GM18511 (cell line): ENCODE measurements around the gene DEK.
"Not testable (repeated sequence)": the region's sequence is repeated elsewhere in the genome, so short reads cannot be mapped to it uniquely, and the experiment has no call there.

ENCODE experiments used
- ATAC-seq: cut with Tn5 transposase; IDR thresholded peaks from one replicate; pipeline ENCODE4 v1.9.1; 2021; ENCODE audit warnings: mild to moderate bottlenecking, moderate library complexity; ENCODE audit not compliant: unreplicated experiment

The DEK gene

GRCh38 chr6:18241208-18242038 is 22.9 kb downstream of the DEK start:
- no peak for ATAC-seq

DNA sequence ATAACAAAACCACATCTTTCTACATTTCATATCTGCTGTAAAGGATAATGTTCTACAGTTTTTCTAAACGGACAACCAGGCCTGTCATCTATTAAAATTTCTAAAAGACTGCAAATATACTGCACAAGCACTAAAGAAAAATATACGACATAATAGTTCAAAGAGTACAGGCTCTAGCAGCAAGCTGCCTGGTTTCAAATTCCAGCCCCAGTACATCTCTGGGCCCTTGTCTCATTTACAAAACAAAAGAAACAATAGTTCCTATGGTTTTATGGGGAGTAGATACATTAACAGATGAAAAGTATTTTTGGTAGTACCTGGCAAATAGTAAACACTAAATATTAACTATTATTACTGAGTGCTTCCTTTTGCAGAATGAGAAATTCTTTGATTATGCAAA is 24.1 kb downstream of the DEK start:
- ATAC-seq: no peak

DNA sequence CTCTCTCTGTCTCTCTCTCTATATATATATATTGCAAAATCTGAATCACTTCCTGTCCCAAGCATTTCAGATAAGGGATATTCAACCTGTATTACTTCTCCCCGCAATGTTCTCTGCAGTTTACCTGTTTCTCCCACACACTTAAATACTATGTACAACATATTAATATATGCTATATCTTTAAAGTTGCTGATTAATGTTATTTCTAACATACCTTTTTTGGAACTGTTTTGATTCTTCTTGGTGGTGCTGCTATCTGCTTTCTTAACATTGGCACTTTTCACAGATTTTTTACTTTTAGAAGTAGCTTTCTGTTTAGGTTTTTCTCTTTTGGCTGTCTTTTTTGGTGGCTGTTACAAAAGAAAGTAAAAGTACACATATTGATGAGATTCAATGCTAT is 27.2 kb downstream of the DEK start:
- ATAC-seq: no peak

GRCh38 chr6:18235524-18235923 is 28.8 kb downstream of the DEK start:
- ATAC-seq: no peak

- ATAC-seq: no peak
Measured at GRCh38 chr6:18234564-18234963, 29.8 kb downstream of the DEK start.

DNA sequence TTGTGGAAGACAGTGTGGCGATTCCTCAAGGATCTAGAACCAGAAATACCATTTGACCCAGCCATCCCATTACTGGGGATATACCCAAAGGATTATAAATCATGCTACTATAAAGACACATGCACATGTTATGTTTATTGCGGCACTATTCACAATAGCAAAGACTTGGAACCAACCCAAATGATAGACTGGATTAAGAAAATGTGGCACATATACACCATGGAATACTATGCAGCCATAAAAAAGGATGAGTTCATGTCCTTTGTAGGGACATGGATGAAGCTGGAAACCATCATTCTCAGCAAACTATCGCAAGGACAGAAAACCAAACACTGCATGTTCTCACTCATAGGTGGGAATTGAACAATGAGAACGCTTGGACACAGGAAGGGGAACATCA is 30.6 kb downstream of the DEK start:
- not testable (repeated sequence) for ATAC-seq

- ATAC-seq: not testable (repeated sequence)
Measured at GRCh38 chr6:18231856-18232255, 32.5 kb downstream of the DEK start.

DNA sequence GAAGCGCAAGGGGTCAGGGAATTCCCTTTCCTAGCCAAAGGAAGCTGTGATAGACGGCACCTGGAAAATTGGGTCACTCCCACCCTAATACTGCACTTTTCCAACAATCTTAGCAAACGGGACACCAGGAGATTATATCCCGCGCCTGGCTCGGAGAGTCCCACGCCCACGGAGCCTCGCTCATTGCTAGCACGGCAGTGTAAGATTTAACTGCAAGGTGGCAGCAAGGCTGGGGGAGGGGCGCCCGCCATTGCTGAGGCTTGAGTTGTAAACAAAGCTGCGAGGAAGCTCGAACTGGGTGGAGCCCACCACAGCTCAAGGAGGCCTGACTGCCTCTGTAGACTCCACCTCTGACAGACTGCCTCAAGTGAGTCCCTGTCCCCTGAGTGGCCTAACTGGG is 35.7 kb downstream of the DEK start:
- not testable (repeated sequence) for ATAC-seq

DNA sequence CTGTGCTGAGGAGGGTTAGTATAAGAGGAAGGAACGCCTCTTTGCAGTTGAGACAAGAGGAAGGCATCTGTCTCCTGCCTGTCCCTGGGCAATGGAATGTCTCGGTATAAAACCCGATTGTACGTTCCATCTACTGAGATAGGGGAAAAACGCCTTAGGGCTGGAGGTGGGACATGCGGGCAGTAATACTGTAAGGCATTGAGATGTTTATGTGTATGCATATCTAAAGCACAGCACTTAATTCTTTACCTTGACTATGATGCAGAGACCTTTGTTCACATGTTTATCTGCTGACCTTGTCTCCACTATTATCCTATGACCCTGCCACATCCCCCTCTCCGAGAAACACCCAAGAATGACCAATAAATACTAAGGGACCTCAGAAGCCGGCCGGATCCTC is 37.2 kb downstream of the DEK start:
- ATAC-seq: not testable (repeated sequence)

GRCh38 chr6:18226451-18227105 is 37.8 kb downstream of the DEK start:
- ATAC-seq: not testable (repeated sequence)

GRCh38 chr6:18221288-18221615 is 43.1 kb downstream of the DEK start:
- no peak for ATAC-seq

DNA sequence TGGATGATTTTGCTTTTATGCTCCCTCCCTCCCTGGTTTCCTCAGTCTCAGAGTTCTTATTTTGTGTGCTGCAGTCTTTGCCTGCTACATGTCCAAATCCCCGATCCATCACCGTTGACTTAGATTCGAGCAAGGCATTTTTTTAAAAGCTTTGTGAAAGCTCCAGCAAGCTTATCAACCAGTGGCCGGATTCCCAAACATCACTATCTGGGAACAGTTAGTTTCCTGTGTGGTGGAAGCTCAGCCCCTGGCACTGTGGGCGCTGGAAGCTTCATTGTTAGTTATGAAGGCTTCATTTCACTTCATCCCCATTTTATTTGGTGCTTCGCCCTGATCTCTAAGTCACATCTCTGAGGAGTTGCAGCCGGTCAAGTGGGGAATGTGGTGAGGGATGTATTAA is 44.7 kb downstream of the DEK start:
- no peak for ATAC-seq

- no peak for ATAC-seq
Measured at GRCh38 chr6:18218233-18218632, 46.1 kb downstream of the DEK start.

DNA sequence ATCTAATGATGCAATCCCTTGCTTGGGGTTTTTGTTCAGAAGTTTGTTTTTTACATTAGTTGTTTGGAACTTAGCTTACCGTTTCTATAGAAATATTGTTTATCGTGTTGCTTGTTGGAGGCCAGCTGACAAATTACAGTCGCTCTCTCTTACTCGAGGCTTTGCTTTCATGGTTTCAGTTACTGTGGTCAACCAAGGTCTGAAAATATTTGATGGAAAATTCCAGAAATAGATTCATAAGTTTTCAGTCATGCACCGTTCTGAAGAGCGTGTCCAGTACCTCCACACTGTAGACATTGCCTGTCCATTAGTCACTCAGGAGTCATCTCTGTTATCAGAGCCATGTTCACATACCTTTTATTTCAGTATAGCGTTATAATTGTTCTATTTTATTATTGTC is 47.9 kb downstream of the DEK start:
- ATAC-seq: no peak

DNA sequence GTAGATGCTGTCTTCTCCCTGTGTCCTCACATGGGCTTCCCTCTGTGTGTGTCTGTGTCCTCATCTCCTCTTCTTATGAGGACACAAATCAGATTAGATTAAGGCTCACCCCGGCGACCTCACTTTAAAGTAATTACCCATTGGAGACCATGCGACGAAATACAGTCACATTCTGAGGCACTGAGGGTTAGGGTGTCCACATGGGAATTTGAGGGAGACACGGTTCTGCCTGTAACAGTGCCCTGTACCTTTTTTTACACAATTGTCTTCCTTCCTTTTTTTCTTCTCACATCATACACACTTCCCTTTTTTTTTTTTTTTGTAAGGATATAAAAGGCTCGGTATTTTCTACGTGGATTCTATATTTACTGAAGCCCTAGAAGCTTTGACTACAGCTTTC is 48.9 kb downstream of the DEK start:
- ATAC-seq: no peak

DNA sequence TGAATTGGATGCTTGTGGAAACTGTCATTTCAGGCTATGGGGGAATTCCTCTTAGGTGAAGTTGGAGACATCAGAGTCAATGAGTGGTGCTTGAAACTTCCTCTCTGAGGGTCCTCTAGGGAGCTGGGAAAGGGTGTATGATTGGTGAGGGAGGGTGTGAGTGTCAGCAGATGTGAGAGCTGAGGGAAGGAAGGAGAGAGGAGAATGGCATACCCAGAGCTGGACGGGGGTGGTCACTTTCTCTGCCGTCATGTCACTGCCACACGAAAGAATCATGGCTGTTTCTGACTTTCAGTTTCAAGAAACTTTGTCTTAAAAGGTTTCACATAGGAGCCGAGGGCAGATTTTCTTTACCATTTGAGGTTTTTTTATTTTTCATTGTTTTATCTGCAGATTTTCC is 50.3 kb downstream of the DEK start:
- ATAC-seq: peak; percentile 30

DNA sequence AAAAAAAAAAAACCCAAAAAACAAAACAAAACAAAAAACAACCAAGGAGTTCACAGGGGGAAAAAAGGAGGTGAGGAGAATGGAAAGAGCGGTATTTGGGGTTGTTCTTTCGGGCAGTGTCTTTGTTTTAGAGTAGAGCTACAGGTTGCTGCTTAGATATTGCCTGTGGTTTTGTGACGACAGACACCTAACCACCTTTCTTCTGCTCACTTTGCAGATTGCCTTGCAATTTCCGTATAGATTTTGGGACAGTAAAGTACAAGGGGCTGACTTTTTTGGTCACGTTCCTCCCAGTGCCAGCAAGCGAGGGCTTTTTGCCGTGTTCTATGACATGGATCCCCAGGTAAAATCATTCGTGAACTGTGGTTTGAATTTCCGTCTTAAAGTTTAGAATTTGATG is 50.9 kb downstream of the DEK start:
- ATAC-seq: no peak

DNA sequence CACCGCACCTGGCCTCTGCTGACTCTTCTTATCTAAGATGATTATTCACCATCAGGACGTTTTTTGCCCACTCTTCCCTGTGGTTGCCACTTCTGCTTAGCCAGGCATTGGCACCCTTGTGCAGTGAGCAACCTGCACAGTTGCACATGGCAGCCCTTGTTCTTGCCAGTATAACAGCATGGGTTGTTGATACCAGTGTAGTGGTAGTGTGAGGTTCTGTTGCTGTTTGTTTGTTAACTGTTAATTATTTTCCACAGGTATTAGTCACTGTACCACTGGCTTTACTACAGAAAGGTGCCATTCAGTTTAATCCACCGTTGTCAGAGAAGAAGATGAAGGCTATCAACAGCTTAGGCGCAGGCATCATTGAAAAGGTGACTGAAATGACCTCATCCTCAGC is 52.1 kb downstream of the DEK start:
- ATAC-seq: no peak

GRCh38 chr6:18211338-18211737 is 53.0 kb downstream of the DEK start:
- peak; percentile 96 for ATAC-seq

GRCh38 chr6:18210707-18211106 is 53.6 kb downstream of the DEK start:
- no peak for ATAC-seq

- no peak for ATAC-seq
Measured at GRCh38 chr6:18209539-18210197, 54.7 kb downstream of the DEK start.

- not testable (repeated sequence) for ATAC-seq
Measured at GRCh38 chr6:18208778-18209177, 55.6 kb downstream of the DEK start.
